Choroid plexus epithelial cell (primary cell): ENCODE measurements around the gene F3.
A peak's percentile ranks its signal among the peaks of the same experiment; 100 is the strongest.

Experiments
- DNase-seq: peaks from one replicate; pipeline ENCODE4 v3.0.0-alpha.2; 2010; ENCODE audit warnings: low read depth
- H3K4me3 ChIP-seq: 2 replicates; pipeline ENCODE4 v1.5.1; 2011; ENCODE audit warnings: low read depth, mild to moderate bottlenecking, control low read depth, low read length, moderate library complexity
- CTCF ChIP-seq: conservative IDR thresholded peaks from 2 replicates; pipeline ENCODE4 v1.5.1; 2011; ENCODE audit warnings: low read depth, mild to moderate bottlenecking, control low read depth, inconsistent platforms, low read length, moderate library complexity

F3 gene

GRCh38 chr1:94514095-94514727 is 27.3 kb downstream of the F3 start:
- TF ChIP-seq CTCF: peak; percentile 84
- H3K4me3 ChIP-seq: no peak overlapping the region
- DNase-seq: no peak

- DNase-seq: no peak
- TF ChIP-seq CTCF: no peak
- no peak overlapping the region for H3K4me3 ChIP-seq
Observed at GRCh38 chr1:94512816-94513215, 28.7 kb downstream of the F3 start.

- H3K4me3 ChIP-seq: no peak overlapping the region
- no peak for DNase-seq
- no peak for TF ChIP-seq CTCF
Observed at GRCh38 chr1:94504601-94505000, 37.0 kb downstream of the F3 start.

- DNase-seq: no peak
- no peak for TF ChIP-seq CTCF
- H3K4me3 ChIP-seq: no peak overlapping the region
Observed at GRCh38 chr1:94503153-94503552, 38.4 kb downstream of the F3 start.

GRCh38 chr1:94501935-94502334 is 39.6 kb downstream of the F3 start:
- DNase-seq: no peak
- TF ChIP-seq CTCF: no peak

GRCh38 chr1:94501426-94501825 is 40.1 kb downstream of the F3 start:
- DNase-seq: no peak
- H3K4me3 ChIP-seq: no peak overlapping the region
- no peak for TF ChIP-seq CTCF

More at GRCh38 chr1:94501935-94502334, 39.6 kb downstream of the F3 start:
- no peak overlapping the region for H3K4me3 ChIP-seq

- H3K4me3 ChIP-seq: no peak overlapping the region
- TF ChIP-seq CTCF: no peak
- no peak for DNase-seq
Observed at GRCh38 chr1:94496076-94496755, 45.3 kb downstream of the F3 start.
